Neural crest cell (in vitro differentiated cells): ENCODE measurements around the gene USP44. TPM values are rescaled to one million over a fixed set of nuclear protein-coding genes. Genes with fewer than 3 reads are reported as not detected.
A peak's percentile ranks its signal among the peaks of the same experiment; 100 is the strongest.
"Not testable (repeated sequence)": the region's sequence is repeated elsewhere in the genome, so short reads cannot be mapped to it uniquely, and the experiment has no call there.

Experiments used
- DNase-seq: peaks from one replicate; pipeline ENCODE4 v3.0.0; 2021; ENCODE audit warnings: low read depth, mixed read lengths, low spot score
- H3K27ac Mint-ChIP-seq: one replicate; pipeline ENCODE4 v1.8.0; 2021; ENCODE audit warnings: mild to moderate bottlenecking, mixed read lengths; ENCODE audit not compliant: unreplicated experiment
- H3K27me3 Mint-ChIP-seq: 2 replicates; pipeline ENCODE4 v1.8.0; 2021; ENCODE audit warnings: low read depth, mild to moderate bottlenecking, mixed read lengths
- H3K36me3 Mint-ChIP-seq: 2 replicates; pipeline ENCODE4 v1.8.0; 2021; ENCODE audit warnings: low read depth, mild to moderate bottlenecking, mixed read lengths
- H3K4me1 Mint-ChIP-seq: 2 replicates; pipeline ENCODE4 v1.8.0; 2021; ENCODE audit warnings: mixed read lengths
- H3K4me3 Mint-ChIP-seq: one replicate; pipeline ENCODE4 v1.8.0; 2021; ENCODE audit warnings: mild to moderate bottlenecking, mixed read lengths
- H3K9me3 Mint-ChIP-seq: 2 replicates; pipeline ENCODE4 v1.8.0; 2021; ENCODE audit warnings: mixed read lengths
- CTCF ChIP-seq: fragments of 200-600 bp; sonication (generic); conservative IDR thresholded peaks from 2 replicates; pipeline ENCODE4 v1.5.0; 2021; ENCODE audit warnings: antibody characterized with exemption, mild to moderate bottlenecking
- total RNA-seq: library from RNA; stranded (reverse); gene quantifications from 2 replicates; pipeline ENCODE4 v1.2.1, GENCODE V29; 2021

The USP44 gene
- total RNA-seq, 1 donor from 2014 or later = 15.5 TPM

GRCh38 chr12:95574799-95575452, 23.6 kb upstream of the USP44 start:
- H3K9me3 Mint-ChIP-seq = no peaks in the 10 kb centered on the region
- peaks cover 7% of the 10 kb centered on the region for H3K27me3 Mint-ChIP-seq
- no peak overlapping the region for H3K4me3 Mint-ChIP-seq
- peaks cover 11% of the 10 kb centered on the region for H3K4me1 Mint-ChIP-seq
- no peak overlapping the region for H3K27ac Mint-ChIP-seq
- DNase-seq = no peak
- no peaks in the 10 kb centered on the region for H3K36me3 Mint-ChIP-seq
- TF ChIP-seq CTCF = peak; percentile 70

GRCh38 chr12:95573951-95574576, 22.8 kb upstream of the USP44 start:
- no peak for DNase-seq
- TF ChIP-seq CTCF = no peak
- Mint-ChIP-seq H3K27me3 (peaks cover 7% of the 10 kb centered on the region), H3K4me3 (no peak overlapping the region), H3K9me3 (no peaks in the 10 kb centered on the region), H3K27ac (no peak overlapping the region), H3K36me3 (no peaks in the 10 kb centered on the region), H3K4me1 (peaks cover 11% of the 10 kb centered on the region)

- peaks cover 7% of the 10 kb centered on the region for H3K27me3 Mint-ChIP-seq
- H3K4me3 Mint-ChIP-seq = no peak overlapping the region
- H3K36me3 Mint-ChIP-seq = no peaks in the 10 kb centered on the region
- TF ChIP-seq CTCF = no peak
- no peaks in the 10 kb centered on the region for H3K9me3 Mint-ChIP-seq
- no peak overlapping the region for H3K27ac Mint-ChIP-seq
- no peak for DNase-seq
- peaks cover 11% of the 10 kb centered on the region for H3K4me1 Mint-ChIP-seq
These were observed 20.1 kb upstream of the USP44 start for GRCh38 chr12:95571369-95571768.

GRCh38 chr12:95568045-95568444, 16.8 kb upstream of the USP44 start:
- not testable (repeated sequence) for H3K4me3 Mint-ChIP-seq, H3K9me3 Mint-ChIP-seq, H3K4me1 Mint-ChIP-seq, H3K36me3 Mint-ChIP-seq, DNase-seq, H3K27me3 Mint-ChIP-seq, H3K27ac Mint-ChIP-seq

GRCh38 chr12:95557625-95558024, 6.3 kb upstream of the USP44 start:
- peaks cover 10% of the 10 kb centered on the region for H3K27me3 Mint-ChIP-seq
- H3K9me3 Mint-ChIP-seq = no peaks in the 10 kb centered on the region
- H3K4me3 Mint-ChIP-seq = no peak overlapping the region
- DNase-seq = no peak
- H3K36me3 Mint-ChIP-seq = no peaks in the 10 kb centered on the region
- no peak for TF ChIP-seq CTCF
- no peaks in the 10 kb centered on the region for H3K4me1 Mint-ChIP-seq
- H3K27ac Mint-ChIP-seq = no peak overlapping the region

- H3K9me3 Mint-ChIP-seq = peaks cover under 1% of the 10 kb centered on the region
- H3K4me1 Mint-ChIP-seq = peaks cover 21% of the 10 kb centered on the region
- H3K27me3 Mint-ChIP-seq = peaks cover 35% of the 10 kb centered on the region
- no peak for DNase-seq
- peaks cover under 1% of the 10 kb centered on the region for H3K36me3 Mint-ChIP-seq
- no peak overlapping the region for H3K4me3 Mint-ChIP-seq
- TF ChIP-seq CTCF = no peak
- H3K27ac Mint-ChIP-seq = no peak overlapping the region
These were observed 3.3 kb upstream of the USP44 start for GRCh38 chr12:95554532-95555071.
